SK-N-SH treated with all-trans-retinoic acid at 6 μM for 48 hours (cell line): ENCODE measurements around the gene P4HTM.

Experiments used
- BACH2 ChIP-seq: fragments of 250-450 bp; sonication (Bioruptor Pico); IDR thresholded peaks from 2 replicates; pipeline ENCODE4 v1.9.0; 2021; ENCODE audit warnings: mild to moderate bottlenecking, borderline replicate concordance
- OSR1 ChIP-seq: fragments of 250-450 bp; sonication (Bioruptor Pico); IDR thresholded peaks from 2 replicates; pipeline ENCODE4 v1.8.0; 2022; ENCODE audit warnings: moderate library complexity, mild to moderate bottlenecking, inconsistent platforms
- POU6F1 ChIP-seq: fragments of 250-450 bp; sonication (Bioruptor Pico); IDR thresholded peaks from 2 replicates; pipeline ENCODE4 v1.8.0; 2021; ENCODE audit warnings: low read depth, mild to moderate bottlenecking, moderate library complexity, borderline replicate concordance
- TSHZ2 ChIP-seq: fragments of 250-450 bp; sonication (Bioruptor Pico); IDR thresholded peaks from 2 replicates; pipeline ENCODE4 v1.5.0; 2020; ENCODE audit warnings: mild to moderate bottlenecking, moderate library complexity
- ZFP3 ChIP-seq: fragments of 250-450 bp; sonication (Bioruptor Pico); IDR thresholded peaks from 2 replicates; pipeline ENCODE4 v1.5.0; 2020; ENCODE audit warnings: mild to moderate bottlenecking, moderate library complexity

GRCh38 chr3:48996640-48997039, 6.6 kb downstream of the P4HTM start:
- TF ChIP-seq ZFP3 (CRISPR knock-in tag) (no peak), TSHZ2 (CRISPR knock-in tag) (no peak), OSR1 (no peak), POU6F1 (no peak), BACH2 (CRISPR knock-in tag) (no peak)
